HepG2 (cell line): ENCODE results near the gene RAB22A. TPM values are rescaled to one million over a fixed set of nuclear protein-coding genes. Genes with fewer than 3 reads are reported as not detected.

Experiments
- MIER3 ChIP-seq: IDR thresholded peaks from 2 replicates; pipeline ENCODE4 v1.6.1; 2016; ENCODE audit warnings: missing compliant biosample characterization, borderline replicate concordance
- NFE2L2 ChIP-seq: fragments of 150-350 bp; IDR thresholded peaks from 2 replicates; pipeline ENCODE4 v1.6.1; 2014; ENCODE audit warnings: low read length
- NR2C2 ChIP-seq: sonication (generic); formaldehyde crosslinking; IDR thresholded peaks from 2 replicates; pipeline ENCODE4 v1.4.0; 2020; ENCODE audit warnings: missing genetic modification reagents, mild to moderate bottlenecking, moderate library complexity, borderline replicate concordance
- THAP11 ChIP-seq: IDR thresholded peaks from 2 replicates; pipeline ENCODE4 v1.6.1; 2016; ENCODE audit warnings: missing biosample characterization, missing genetic modification reagents
- ZNF660 ChIP-seq: sonication (generic); formaldehyde crosslinking; IDR thresholded peaks from 2 replicates; pipeline ENCODE4 v1.5.1; 2020; ENCODE audit warnings: mild to moderate bottlenecking, low read depth, missing genetic modification reagents, borderline replicate concordance
- polyA plus RNA-seq, 8 experiments: library from polyadenylated mRNA; depleted of rRNA in 3 of 8; stranded (reverse) in 7 of 8; unstranded in 1 of 8; fragments of >200 nt; fragmentation: Illumina TruSeq in 4 of 8; extraction: Trizol in 4 of 8; gene quantifications; 2 replicates each; pipeline versions ENCODE4 v1.2.1 to v1.2.3, GENCODE V29; 2011 to 2016; ENCODE audit warnings: low read depth in 4 of 8, missing spikeins in 1 of 8, mixed read lengths in 1 of 8; ENCODE audit not compliant: insufficient read depth in 1 of 8
- total RNA-seq, 5 experiments: library from RNA; depleted of rRNA; stranded (reverse); fragments of >200 nt; fragmentation: Illumina TruSeq; extraction: Trizol; gene quantifications; 2 replicates each; pipeline ENCODE4 v1.2.3, GENCODE V29; 2016; ENCODE audit warnings: low read depth in 1 of 5
- TF ChIP-seq, protein P1 (sequence below): IDR thresholded peaks from 2 replicates; pipeline ENCODE4 v1.6.1; 2016; ENCODE audit warnings: low read depth, missing genetic modification reagents, missing compliant biosample characterization
- TF ChIP-seq, protein P2 (sequence below): sonication (generic); formaldehyde crosslinking; IDR thresholded peaks from 2 replicates; pipeline ENCODE4 v1.4.0; 2020; ENCODE audit warnings: low read depth, missing genetic modification reagents
- TF ChIP-seq, protein P3 (sequence below): sonication (generic); formaldehyde crosslinking; IDR thresholded peaks from 2 replicates; pipeline ENCODE4 v1.5.1; 2020; ENCODE audit warnings: mild to moderate bottlenecking, moderate library complexity, missing genetic modification reagents
- TF ChIP-seq, protein P4 (sequence below): sonication (generic); formaldehyde crosslinking; IDR thresholded peaks from 2 replicates; pipeline ENCODE4 v1.5.1; 2020; ENCODE audit warnings: mild to moderate bottlenecking, missing genetic modification reagents, moderate library complexity
- TF ChIP-seq, protein P5 (sequence below): sonication (generic); formaldehyde crosslinking; IDR thresholded peaks from 2 replicates; pipeline ENCODE4 v1.4.0; 2020; ENCODE audit warnings: missing genetic modification reagents, borderline replicate concordance

Gene RAB22A
- total and polyA plus RNA-seq, 2 of the 13 experiments (the other 11 are each of a cell fraction or from before 2014, with no cell fraction given), result 10.7 to 11.2 TPM

DNA sequence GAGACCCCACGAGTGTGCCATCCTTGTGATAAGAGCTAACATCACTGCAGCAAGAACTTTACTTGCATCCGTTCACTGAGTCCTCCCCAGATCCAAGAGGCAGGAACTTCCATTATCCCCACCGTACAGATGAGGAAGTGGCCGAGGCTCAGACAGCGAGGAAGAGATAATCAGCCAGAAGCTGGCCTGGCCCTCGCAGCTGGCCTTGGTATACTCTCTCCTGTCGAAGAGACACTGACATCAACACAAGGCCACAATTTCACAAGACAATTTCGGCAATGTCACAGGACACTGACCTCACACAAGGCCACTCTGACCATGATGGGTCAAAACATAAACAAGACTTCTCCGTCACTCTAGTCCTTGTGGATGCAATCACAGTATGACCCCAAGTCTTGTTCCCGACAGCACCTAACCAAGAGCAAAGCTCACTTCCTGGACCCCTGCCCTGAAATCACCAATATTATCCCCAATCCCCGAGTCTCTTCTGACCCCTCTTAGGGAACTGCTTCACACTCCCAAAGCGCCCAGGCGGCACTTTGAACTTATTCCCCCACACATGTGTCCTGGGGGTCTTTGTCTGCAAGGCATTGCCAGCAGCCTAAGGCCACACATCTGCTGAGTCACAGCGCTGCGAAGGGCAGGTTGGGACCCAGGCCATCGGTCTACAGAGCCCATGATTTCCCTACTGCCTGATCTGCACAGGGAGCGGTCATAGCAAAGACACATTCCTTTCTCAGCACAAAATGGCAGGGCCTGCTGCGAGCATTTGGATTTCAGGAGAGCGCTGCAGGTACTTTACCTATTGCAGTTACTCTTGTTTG is 64.7 kb downstream of the RAB22A start (continued):
- TF ChIP-seq, protein P1, sequence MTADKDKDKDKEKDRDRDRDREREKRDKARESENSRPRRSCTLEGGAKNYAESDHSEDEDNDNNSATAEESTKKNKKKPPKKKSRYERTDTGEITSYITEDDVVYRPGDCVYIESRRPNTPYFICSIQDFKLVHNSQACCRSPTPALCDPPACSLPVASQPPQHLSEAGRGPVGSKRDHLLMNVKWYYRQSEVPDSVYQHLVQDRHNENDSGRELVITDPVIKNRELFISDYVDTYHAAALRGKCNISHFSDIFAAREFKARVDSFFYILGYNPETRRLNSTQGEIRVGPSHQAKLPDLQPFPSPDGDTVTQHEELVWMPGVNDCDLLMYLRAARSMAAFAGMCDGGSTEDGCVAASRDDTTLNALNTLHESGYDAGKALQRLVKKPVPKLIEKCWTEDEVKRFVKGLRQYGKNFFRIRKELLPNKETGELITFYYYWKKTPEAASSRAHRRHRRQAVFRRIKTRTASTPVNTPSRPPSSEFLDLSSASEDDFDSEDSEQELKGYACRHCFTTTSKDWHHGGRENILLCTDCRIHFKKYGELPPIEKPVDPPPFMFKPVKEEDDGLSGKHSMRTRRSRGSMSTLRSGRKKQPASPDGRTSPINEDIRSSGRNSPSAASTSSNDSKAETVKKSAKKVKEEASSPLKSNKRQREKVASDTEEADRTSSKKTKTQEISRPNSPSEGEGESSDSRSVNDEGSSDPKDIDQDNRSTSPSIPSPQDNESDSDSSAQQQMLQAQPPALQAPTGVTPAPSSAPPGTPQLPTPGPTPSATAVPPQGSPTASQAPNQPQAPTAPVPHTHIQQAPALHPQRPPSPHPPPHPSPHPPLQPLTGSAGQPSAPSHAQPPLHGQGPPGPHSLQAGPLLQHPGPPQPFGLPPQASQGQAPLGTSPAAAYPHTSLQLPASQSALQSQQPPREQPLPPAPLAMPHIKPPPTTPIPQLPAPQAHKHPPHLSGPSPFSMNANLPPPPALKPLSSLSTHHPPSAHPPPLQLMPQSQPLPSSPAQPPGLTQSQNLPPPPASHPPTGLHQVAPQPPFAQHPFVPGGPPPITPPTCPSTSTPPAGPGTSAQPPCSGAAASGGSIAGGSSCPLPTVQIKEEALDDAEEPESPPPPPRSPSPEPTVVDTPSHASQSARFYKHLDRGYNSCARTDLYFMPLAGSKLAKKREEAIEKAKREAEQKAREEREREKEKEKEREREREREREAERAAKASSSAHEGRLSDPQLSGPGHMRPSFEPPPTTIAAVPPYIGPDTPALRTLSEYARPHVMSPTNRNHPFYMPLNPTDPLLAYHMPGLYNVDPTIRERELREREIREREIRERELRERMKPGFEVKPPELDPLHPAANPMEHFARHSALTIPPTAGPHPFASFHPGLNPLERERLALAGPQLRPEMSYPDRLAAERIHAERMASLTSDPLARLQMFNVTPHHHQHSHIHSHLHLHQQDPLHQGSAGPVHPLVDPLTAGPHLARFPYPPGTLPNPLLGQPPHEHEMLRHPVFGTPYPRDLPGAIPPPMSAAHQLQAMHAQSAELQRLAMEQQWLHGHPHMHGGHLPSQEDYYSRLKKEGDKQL, result peak; percentile 43; the same call in 1 of the 2 replicates
- TF ChIP-seq, protein P2, sequence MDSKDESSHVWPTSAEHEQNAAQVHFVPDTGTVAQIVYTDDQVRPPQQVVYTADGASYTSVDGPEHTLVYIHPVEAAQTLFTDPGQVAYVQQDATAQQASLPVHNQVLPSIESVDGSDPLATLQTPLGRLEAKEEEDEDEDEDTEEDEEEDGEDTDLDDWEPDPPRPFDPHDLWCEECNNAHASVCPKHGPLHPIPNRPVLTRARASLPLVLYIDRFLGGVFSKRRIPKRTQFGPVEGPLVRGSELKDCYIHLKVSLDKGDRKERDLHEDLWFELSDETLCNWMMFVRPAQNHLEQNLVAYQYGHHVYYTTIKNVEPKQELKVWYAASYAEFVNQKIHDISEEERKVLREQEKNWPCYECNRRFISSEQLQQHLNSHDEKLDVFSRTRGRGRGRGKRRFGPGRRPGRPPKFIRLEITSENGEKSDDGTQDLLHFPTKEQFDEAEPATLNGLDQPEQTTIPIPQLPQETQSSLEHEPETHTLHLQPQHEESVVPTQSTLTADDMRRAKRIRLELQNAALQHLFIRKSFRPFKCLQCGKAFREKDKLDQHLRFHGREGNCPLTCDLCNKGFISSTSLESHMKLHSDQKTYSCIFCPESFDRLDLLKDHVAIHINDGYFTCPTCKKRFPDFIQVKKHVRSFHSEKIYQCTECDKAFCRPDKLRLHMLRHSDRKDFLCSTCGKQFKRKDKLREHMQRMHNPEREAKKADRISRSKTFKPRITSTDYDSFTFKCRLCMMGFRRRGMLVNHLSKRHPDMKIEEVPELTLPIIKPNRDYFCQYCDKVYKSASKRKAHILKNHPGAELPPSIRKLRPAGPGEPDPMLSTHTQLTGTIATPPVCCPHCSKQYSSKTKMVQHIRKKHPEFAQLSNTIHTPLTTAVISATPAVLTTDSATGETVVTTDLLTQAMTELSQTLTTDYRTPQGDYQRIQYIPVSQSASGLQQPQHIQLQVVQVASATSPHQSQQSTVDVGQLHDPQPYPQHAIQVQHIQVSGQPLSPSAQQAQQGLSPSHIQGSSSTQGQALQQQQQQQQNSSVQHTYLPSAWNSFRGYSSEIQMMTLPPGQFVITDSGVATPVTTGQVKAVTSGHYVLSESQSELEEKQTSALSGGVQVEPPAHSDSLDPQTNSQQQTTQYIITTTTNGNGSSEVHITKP (CRISPR knock-in tag), result peak; percentile 32; the same call in 1 of the 2 replicates
- TF ChIP-seq, protein P3, sequence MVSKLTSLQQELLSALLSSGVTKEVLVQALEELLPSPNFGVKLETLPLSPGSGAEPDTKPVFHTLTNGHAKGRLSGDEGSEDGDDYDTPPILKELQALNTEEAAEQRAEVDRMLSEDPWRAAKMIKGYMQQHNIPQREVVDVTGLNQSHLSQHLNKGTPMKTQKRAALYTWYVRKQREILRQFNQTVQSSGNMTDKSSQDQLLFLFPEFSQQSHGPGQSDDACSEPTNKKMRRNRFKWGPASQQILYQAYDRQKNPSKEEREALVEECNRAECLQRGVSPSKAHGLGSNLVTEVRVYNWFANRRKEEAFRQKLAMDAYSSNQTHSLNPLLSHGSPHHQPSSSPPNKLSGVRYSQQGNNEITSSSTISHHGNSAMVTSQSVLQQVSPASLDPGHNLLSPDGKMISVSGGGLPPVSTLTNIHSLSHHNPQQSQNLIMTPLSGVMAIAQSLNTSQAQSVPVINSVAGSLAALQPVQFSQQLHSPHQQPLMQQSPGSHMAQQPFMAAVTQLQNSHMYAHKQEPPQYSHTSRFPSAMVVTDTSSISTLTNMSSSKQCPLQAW, result peak; percentile 77; the same call in 1 of the 2 replicates
- TF ChIP-seq, protein P4, sequence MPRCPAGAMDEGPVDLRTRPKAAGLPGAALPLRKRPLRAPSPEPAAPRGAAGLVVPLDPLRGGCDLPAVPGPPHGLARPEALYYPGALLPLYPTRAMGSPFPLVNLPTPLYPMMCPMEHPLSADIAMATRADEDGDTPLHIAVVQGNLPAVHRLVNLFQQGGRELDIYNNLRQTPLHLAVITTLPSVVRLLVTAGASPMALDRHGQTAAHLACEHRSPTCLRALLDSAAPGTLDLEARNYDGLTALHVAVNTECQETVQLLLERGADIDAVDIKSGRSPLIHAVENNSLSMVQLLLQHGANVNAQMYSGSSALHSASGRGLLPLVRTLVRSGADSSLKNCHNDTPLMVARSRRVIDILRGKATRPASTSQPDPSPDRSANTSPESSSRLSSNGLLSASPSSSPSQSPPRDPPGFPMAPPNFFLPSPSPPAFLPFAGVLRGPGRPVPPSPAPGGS, result 0 out of 2 replicates have a peak, but pooled peaks have one; percentile 41
- TF ChIP-seq THAP11 (peak; percentile 52; the same call in 1 of the 2 replicates), ZNF660 (no peak), NFE2L2 (peak; percentile 57; the same call in 1 of the 2 replicates), NR2C2 (peak; percentile 62), MIER3 (peak; percentile 26; the same call in 1 of the 2 replicates)
- TF ChIP-seq, protein P5, sequence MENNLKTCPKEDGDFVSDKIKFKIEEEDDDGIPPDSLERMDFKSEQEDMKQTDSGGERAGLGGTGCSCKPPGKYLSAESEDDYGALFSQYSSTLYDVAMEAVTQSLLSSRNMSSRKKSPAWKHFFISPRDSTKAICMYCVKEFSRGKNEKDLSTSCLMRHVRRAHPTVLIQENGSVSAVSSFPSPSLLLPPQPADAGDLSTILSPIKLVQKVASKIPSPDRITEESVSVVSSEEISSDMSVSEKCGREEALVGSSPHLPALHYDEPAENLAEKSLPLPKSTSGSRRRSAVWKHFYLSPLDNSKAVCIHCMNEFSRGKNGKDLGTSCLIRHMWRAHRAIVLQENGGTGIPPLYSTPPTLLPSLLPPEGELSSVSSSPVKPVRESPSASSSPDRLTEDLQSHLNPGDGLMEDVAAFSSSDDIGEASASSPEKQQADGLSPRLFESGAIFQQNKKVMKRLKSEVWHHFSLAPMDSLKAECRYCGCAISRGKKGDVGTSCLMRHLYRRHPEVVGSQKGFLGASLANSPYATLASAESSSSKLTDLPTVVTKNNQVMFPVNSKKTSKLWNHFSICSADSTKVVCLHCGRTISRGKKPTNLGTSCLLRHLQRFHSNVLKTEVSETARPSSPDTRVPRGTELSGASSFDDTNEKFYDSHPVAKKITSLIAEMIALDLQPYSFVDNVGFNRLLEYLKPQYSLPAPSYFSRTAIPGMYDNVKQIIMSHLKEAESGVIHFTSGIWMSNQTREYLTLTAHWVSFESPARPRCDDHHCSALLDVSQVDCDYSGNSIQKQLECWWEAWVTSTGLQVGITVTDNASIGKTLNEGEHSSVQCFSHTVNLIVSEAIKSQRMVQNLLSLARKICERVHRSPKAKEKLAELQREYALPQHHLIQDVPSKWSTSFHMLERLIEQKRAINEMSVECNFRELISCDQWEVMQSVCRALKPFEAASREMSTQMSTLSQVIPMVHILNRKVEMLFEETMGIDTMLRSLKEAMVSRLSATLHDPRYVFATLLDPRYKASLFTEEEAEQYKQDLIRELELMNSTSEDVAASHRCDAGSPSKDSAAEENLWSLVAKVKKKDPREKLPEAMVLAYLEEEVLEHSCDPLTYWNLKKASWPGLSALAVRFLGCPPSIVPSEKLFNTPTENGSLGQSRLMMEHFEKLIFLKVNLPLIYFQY (CRISPR knock-in tag), result 0 out of 2 replicates have a peak, but pooled peaks have one; percentile 12
